WERI-Rb-1 (cell line): ENCODE results near the gene PSMD6.

Experiments
- DNase-seq: peaks from one replicate; pipeline ENCODE4 v3.0.0-alpha.2; 2020
- H3K27ac ChIP-seq: fragments of 250-450 bp; sonication (Bioruptor Pico); 2 replicates; pipeline ENCODE4 v1.5.1; 2020; ENCODE audit warnings: mild to moderate bottlenecking, moderate library complexity
- H3K27me3 ChIP-seq: fragments of 250-450 bp; sonication (Bioruptor Pico); 2 replicates; pipeline ENCODE4 v1.5.1; 2021; ENCODE audit warnings: mild to moderate bottlenecking, low read depth, moderate library complexity; ENCODE audit not compliant: insufficient read depth, severe bottlenecking
- H3K36me3 ChIP-seq: fragments of 250-450 bp; sonication (Bioruptor Pico); 2 replicates; pipeline ENCODE4 v1.5.1; 2020; ENCODE audit warnings: mild to moderate bottlenecking, moderate library complexity
- H3K4me3 ChIP-seq: 2 replicates; pipeline ENCODE4 v1.5.1; 2011; ENCODE audit warnings: low read depth, mild to moderate bottlenecking, control low read depth, low read length
- H3K9me3 ChIP-seq: fragments of 250-450 bp; sonication (Bioruptor Pico); 2 replicates; pipeline ENCODE4 v1.5.1; 2021; ENCODE audit warnings: mild to moderate bottlenecking, moderate library complexity; ENCODE audit not compliant: severe bottlenecking
- TF ChIP-seq, protein P1 (sequence below): IDR thresholded peaks from 2 replicates; pipeline ENCODE4 v1.5.1; 2011; ENCODE audit warnings: low read depth, mild to moderate bottlenecking, control low read depth, inconsistent platforms, low read length

The PSMD6 gene

GRCh38 chr3:63966007-63966406, 57.3 kb downstream of the PSMD6 start:
- Histone ChIP-seq H3K9me3 (no peaks in the 10 kb centered on the region), H3K27ac (no peak overlapping the region), H3K36me3 (no peaks in the 10 kb centered on the region), H3K4me3 (no peak overlapping the region), H3K27me3 (no peaks in the 10 kb centered on the region)
- no peak for DNase-seq
- TF ChIP-seq, protein P1, sequence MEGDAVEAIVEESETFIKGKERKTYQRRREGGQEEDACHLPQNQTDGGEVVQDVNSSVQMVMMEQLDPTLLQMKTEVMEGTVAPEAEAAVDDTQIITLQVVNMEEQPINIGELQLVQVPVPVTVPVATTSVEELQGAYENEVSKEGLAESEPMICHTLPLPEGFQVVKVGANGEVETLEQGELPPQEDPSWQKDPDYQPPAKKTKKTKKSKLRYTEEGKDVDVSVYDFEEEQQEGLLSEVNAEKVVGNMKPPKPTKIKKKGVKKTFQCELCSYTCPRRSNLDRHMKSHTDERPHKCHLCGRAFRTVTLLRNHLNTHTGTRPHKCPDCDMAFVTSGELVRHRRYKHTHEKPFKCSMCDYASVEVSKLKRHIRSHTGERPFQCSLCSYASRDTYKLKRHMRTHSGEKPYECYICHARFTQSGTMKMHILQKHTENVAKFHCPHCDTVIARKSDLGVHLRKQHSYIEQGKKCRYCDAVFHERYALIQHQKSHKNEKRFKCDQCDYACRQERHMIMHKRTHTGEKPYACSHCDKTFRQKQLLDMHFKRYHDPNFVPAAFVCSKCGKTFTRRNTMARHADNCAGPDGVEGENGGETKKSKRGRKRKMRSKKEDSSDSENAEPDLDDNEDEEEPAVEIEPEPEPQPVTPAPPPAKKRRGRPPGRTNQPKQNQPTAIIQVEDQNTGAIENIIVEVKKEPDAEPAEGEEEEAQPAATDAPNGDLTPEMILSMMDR, result no peak

GRCh38 chr3:63964681-63965485, 58.4 kb downstream of the PSMD6 start:
- H3K27ac ChIP-seq, result no peak overlapping the region
- no peak overlapping the region for H3K4me3 ChIP-seq
- TF ChIP-seq, protein P1, result no peak
- H3K36me3 ChIP-seq, result no peaks in the 10 kb centered on the region
- no peaks in the 10 kb centered on the region for H3K27me3 ChIP-seq
- DNase-seq, result no peak
- H3K9me3 ChIP-seq, result no peaks in the 10 kb centered on the region

GRCh38 chr3:63963496-63963895, 59.8 kb downstream of the PSMD6 start:
- H3K27ac ChIP-seq, result no peak overlapping the region
- no peaks in the 10 kb centered on the region for H3K9me3 ChIP-seq
- DNase-seq, result no peak
- H3K4me3 ChIP-seq, result no peak overlapping the region
- no peaks in the 10 kb centered on the region for H3K36me3 ChIP-seq
- TF ChIP-seq, protein P1, result no peak
- no peaks in the 10 kb centered on the region for H3K27me3 ChIP-seq

- H3K9me3 ChIP-seq, result no peaks in the 10 kb centered on the region
- no peak for DNase-seq
- H3K4me3 ChIP-seq, result no peak overlapping the region
- no peaks in the 10 kb centered on the region for H3K36me3 ChIP-seq
- H3K27ac ChIP-seq, result no peak overlapping the region
- H3K27me3 ChIP-seq, result no peaks in the 10 kb centered on the region
- TF ChIP-seq, protein P1, result peak; percentile 41; the same call in 1 of the 2 replicates
Measured at GRCh38 chr3:63961891-63962290, 61.4 kb downstream of the PSMD6 start.
